SK-N-MC (cell line): ENCODE data around the gene GALNT13.

Source experiments
- EZH2 ChIP-seq: fragments of 200-600 bp; sonication (generic); IDR thresholded peaks from one replicate; pipeline ENCODE4 v1.6.1; 2017; ENCODE audit warnings: antibody characterized with exemption
- POLR2AphosphoS5 ChIP-seq: IDR thresholded peaks from 2 replicates; pipeline ENCODE4 v1.6.1; 2012; ENCODE audit warnings: mild to moderate bottlenecking, low read depth, low read length, borderline replicate concordance

DNA sequence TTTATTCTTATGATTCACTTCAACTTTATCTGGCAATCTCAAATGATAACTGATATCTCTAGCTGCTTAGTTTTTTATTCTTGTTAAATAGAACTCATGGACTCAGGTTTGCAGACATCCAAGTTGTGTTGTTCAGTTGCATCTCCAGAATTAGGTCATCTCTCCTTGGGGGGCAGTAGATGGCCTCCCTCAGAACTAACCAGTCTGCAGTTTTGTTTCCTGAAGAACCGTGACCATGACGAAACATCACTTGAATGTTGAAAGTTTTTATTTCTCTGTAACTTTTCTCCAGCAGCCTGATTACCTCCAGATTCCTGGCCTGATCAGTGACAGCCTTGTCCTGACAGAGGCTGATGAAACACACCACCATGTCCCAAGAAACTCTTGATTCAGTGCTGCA lies 321.5 kb downstream of the GALNT13 start:
- TF ChIP-seq EZH2 (no peak), POLR2AphosphoS5 (no peak)
